ENCODE measurements around the gene HID1. TPM values are rescaled to one million over a fixed set of nuclear protein-coding genes. Genes with fewer than 3 reads are reported as not detected.

HID1 gene
- total RNA-seq, 3 donors from 2014 or later (not counting 1 experiment from before 2014, with no cell fraction given): 0.66 to 9.5 (median 2.8) TPM

GRCh38 chr17:74990581-74991105 is 18.1 kb upstream of the HID1 start:
- Mint-ChIP-seq H3K4me3 (no peak overlapping the region), H3K9me3 (no peaks in the 10 kb centered on the region), H3K27me3 (ENCODE audit: low read depth in 2 of 2) (peaks cover 2 to 18% of the 10 kb centered on the region in 2 donors), H3K4me1 (peaks cover 9 to 10% of the 10 kb centered on the region in 2 donors), H3K27ac (no peak overlapping the region), H3K36me3 (no peaks in the 10 kb centered on the region)
- TF ChIP-seq, protein P1, sequence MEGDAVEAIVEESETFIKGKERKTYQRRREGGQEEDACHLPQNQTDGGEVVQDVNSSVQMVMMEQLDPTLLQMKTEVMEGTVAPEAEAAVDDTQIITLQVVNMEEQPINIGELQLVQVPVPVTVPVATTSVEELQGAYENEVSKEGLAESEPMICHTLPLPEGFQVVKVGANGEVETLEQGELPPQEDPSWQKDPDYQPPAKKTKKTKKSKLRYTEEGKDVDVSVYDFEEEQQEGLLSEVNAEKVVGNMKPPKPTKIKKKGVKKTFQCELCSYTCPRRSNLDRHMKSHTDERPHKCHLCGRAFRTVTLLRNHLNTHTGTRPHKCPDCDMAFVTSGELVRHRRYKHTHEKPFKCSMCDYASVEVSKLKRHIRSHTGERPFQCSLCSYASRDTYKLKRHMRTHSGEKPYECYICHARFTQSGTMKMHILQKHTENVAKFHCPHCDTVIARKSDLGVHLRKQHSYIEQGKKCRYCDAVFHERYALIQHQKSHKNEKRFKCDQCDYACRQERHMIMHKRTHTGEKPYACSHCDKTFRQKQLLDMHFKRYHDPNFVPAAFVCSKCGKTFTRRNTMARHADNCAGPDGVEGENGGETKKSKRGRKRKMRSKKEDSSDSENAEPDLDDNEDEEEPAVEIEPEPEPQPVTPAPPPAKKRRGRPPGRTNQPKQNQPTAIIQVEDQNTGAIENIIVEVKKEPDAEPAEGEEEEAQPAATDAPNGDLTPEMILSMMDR (IDR thresholded peaks at IDR 0.05): no peak
- 95% methylated on average over 10 of the region's 10 CpGs for WGBS (ENCODE audit: insufficient coverage)
- H3K36me3 ChIP-seq (ENCODE audit: control insufficient read depth, insufficient read depth, low read length): no peaks in the 10 kb centered on the region
- DNase-seq: no peak
- no peak for ATAC-seq
- H3K4me3 ChIP-seq (ENCODE audit: low read length): no peak overlapping the region
- peaks cover 10% of the 10 kb centered on the region for H3K27me3 ChIP-seq (ENCODE audit: control insufficient read depth, insufficient read depth, low read length)
- H3K27ac ChIP-seq (ENCODE audit: low read length): no peak overlapping the region
- H3K4me1 ChIP-seq (ENCODE audit: control insufficient read depth, insufficient read depth, low read length): peaks cover 16% of the 10 kb centered on the region
- intact Hi-C loops (cut with micrococcal nuclease): no loop called here
- H3K9me3 ChIP-seq (ENCODE audit: control insufficient read depth, insufficient read depth, low read length): no peaks in the 10 kb centered on the region

DNA sequence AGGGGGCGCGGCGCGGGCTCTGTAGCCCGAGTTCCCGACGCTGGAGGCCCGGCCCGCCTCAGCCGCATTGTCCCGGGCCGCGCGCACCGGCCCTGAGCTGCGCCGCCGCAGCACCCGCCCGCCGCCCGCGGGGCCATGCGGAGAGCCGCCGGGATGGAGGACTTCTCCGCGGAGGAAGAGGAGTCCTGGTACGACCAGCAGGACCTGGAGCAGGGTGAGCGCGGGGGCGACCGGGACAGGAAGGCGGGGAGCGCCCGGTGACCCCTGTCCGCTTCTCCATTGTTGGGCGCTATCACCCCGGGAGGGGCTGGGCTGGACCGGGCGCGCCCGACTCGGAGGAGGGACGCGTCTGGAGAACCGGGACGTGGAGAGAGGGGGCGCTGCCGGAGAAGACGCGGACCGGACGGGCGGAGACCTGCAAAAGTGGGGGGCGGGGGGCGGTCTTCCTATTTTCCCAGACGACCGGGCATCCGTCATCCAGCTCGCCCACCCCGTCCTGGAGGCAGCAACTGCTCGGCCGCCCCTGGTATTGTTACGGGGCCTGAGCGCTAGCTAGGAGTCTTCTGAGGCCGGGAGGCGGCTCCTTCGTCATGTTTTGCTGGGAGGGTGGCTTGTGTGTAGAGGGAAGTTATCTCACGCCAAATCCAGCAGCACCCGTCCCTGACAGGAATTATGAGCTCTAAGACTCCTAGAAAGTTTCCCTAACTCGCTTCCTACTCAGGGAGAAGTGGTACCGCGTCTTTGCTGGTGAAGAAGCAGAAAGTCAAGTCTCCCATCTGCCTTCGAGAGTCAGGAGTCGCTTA is 15.6 kb upstream of the HID1 start:
- Histone ChIP-seq H3K4me1 (ENCODE audit: control insufficient read depth, insufficient read depth, low read length) (peaks cover 16% of the 10 kb centered on the region), H3K27ac (ENCODE audit: low read length) (no peak overlapping the region), H3K9me3 (ENCODE audit: control insufficient read depth, insufficient read depth, low read length) (no peaks in the 10 kb centered on the region), H3K36me3 (ENCODE audit: control insufficient read depth, insufficient read depth, low read length) (no peaks in the 10 kb centered on the region), H3K4me3 (ENCODE audit: low read length) (peak overlapping the region; percentile 11), H3K27me3 (ENCODE audit: control insufficient read depth, insufficient read depth, low read length) (peaks cover 10% of the 10 kb centered on the region)
- peaks cover 7 to 21% of the 10 kb centered on the region in 2 donors for H3K27me3 Mint-ChIP-seq (ENCODE audit: low read depth in 2 of 2)
- peak; percentile 35 to 48 (median 46) for ATAC-seq
- intact Hi-C loops (cut with micrococcal nuclease): no loop called here
- H3K27ac Mint-ChIP-seq: no peak overlapping the region
- TF ChIP-seq, protein P1 (IDR thresholded peaks at IDR 0.05): peak; percentile 5
- WGBS (ENCODE audit: insufficient coverage): 3% methylated on average over 76 of the region's 76 CpGs
- DNase-seq: peak in 1 of 2 donors; percentile 43
- H3K36me3 Mint-ChIP-seq: no peaks in the 10 kb centered on the region
- no peaks in the 10 kb centered on the region for H3K9me3 Mint-ChIP-seq
- peak overlapping the region; percentile 83 for H3K4me3 Mint-ChIP-seq
- peaks cover 9 to 10% of the 10 kb centered on the region in 2 donors for H3K4me1 Mint-ChIP-seq

DNA sequence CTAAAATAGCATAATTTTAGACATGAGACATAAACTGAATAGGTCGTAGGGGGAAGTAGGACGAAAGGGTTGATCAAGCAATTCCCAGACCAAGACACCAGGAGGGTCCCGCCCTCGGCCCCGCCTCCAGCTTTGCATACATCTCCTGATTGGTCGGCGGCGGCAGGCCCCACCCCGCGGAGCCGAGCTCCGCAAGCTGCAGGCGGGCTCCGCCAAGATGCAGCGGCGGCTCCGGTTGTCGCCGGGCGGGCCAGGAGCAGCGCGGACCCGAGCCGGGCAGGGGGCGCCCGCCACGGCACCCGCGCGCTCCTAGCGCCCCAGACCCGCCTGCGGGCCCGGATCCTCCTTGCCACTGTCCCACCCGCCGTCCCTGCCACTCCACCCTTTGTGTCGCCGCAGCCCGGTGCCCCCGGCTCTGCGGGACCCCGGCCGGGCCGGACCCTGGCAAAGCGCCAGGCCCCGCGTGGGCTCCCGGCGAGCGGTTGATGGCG is 14.9 kb upstream of the HID1 start, which contains the start of gene CDR2L:
Gene CDR2L (plus strand): TSS at position 215 of the 491 bp plus-strand sequence. CDS start 412 bp downstream, outside the sequence.
- Histone ChIP-seq H3K4me1 (ENCODE audit: control insufficient read depth, insufficient read depth, low read length) (peaks cover 20% of the 10 kb centered on the region), H3K27ac (ENCODE audit: low read length) (no peak within 1 kb of the TSS), H3K36me3 (ENCODE audit: control insufficient read depth, insufficient read depth, low read length) (no peaks in the 10 kb centered on the region), H3K4me3 (ENCODE audit: low read length) (peak within 1 kb of the TSS; percentile 21), H3K27me3 (ENCODE audit: control insufficient read depth, insufficient read depth, low read length) (peaks cover 10% of the 10 kb centered on the region), H3K9me3 (ENCODE audit: control insufficient read depth, insufficient read depth, low read length) (no peaks in the 10 kb centered on the region)
- DNase-seq (peak; percentile 94), ATAC-seq (peak; percentile 98)
- TF ChIP-seq, protein P1 (IDR thresholded peaks at IDR 0.05): no peak
- Mint-ChIP-seq H3K27me3 (ENCODE audit: low read depth in 2 of 2) (peaks cover 7 to 19% of the 10 kb centered on the region in 2 donors), H3K27ac (peak within 1 kb of the TSS in 1 of 2 donors; percentile 61), H3K4me1 (peaks cover 9 to 10% of the 10 kb centered on the region in 2 donors), H3K4me3 (peak within 1 kb of the TSS; percentile 91), H3K9me3 (no peaks in the 10 kb centered on the region), H3K36me3 (no peaks in the 10 kb centered on the region)
- under 1% methylated on average over 51 of the region's 51 CpGs for WGBS (ENCODE audit: insufficient coverage)
- intact Hi-C loops (cut with micrococcal nuclease): no loop called here
